K562 (cell line): ENCODE measurements around the gene ACTL7B. TPM values are rescaled to one million over a fixed set of nuclear protein-coding genes. Genes with fewer than 3 reads are reported as not detected.

Experiments
- ATAC-seq: fragments of 200-7000 bp; cut with Tn5 transposase; 3 replicates; pipeline ENCODE4 v1.9.1; 2020; ENCODE audit warnings: moderate library complexity
- BruUV-seq: library from RNA; stranded (reverse); fragments of 400-500 nt; replicated peaks from 2 replicates; lab custom pipeline; 2021; lab: Mats Ljungman, UMichigan
- CTCF ChIA-PET: fragments of 300-600 bp; formaldehyde crosslinking; extraction: SDS; loops from one replicate; lab custom pipeline; 2021; ENCODE audit warnings: low intra/inter-chr PET ratio; lab: Yijun Ruan, JAX
- POLR2A ChIA-PET: fragments of 300-600, 350-650 bp; sonication (Branson Sonifier 250); formaldehyde crosslinking; extraction: SDS; loops from one replicate; lab custom pipeline; 2021; ENCODE audit warnings: antibody characterized with exemption, inconsistent platforms; lab: Yijun Ruan, JAX
- DNase-seq, 4 experiments: peaks; one replicate each; pipeline versions ENCODE4 v3.0.0 to v3.0.0-alpha.2; 2011 to 2018; ENCODE audit warnings: low spot score in 3 of 4, mixed read lengths in 3 of 4; ENCODE audit errors: extremely low read depth in 1 of 4
- FAIRE-seq: peaks from 2 replicates; lab custom pipeline; 2011; peaks lifted over from hg19 to GRCh38; lab: Jason Lieb, UNC
- H2AFZ ChIP-seq: 2 replicates; pipeline ENCODE4 v1.6.0; 2011; ENCODE audit warnings: low read depth, low read length, control low read depth, inconsistent platforms
- H3K27ac ChIP-seq: fragments of 200-600 bp; 3 replicates; pipeline ENCODE4 v1.8.0; 2011; ENCODE audit warnings: low read depth, mild to moderate bottlenecking, control low read depth, inconsistent platforms, low read length, moderate library complexity, mixed read lengths; ENCODE audit errors: extremely low read depth
- H3K27me3 ChIP-seq, 2 experiments: fragments of 300-600 bp in 1 of 2; 2 replicates in 1 of 2; 3 replicates in 1 of 2; pipeline versions ENCODE4 v1.6.0 to v1.8.0; 2011; ENCODE audit warnings: inconsistent platforms in 2 of 2, low read length in 2 of 2, mild to moderate bottlenecking in 1 of 2, mixed read lengths in 1 of 2, moderate library complexity in 1 of 2; ENCODE audit not compliant: control insufficient read depth in 2 of 2, insufficient read depth in 2 of 2
- H3K36me3 ChIP-seq: fragments of 300-600 bp; 3 replicates; pipeline ENCODE4 v1.8.0; 2011; ENCODE audit warnings: mild to moderate bottlenecking, low read length, inconsistent platforms; ENCODE audit not compliant: control insufficient read depth, insufficient read depth
- H3K4me1 ChIP-seq, 2 experiments: fragments of 200-600 bp in 1 of 2; replicated peaks in 1 of 2; 2 replicates in 1 of 2; 3 replicates in 1 of 2; pipeline versions ENCODE4 v1.5.1 to v1.8.0; 2011; ENCODE audit warnings: inconsistent platforms in 2 of 2, low read length in 2 of 2, mild to moderate bottlenecking in 1 of 2, mixed read lengths in 1 of 2, moderate library complexity in 1 of 2; ENCODE audit not compliant: control insufficient read depth in 2 of 2, insufficient read depth in 2 of 2
- H3K4me2 ChIP-seq: 2 replicates; pipeline ENCODE4 v1.6.1; 2011; ENCODE audit warnings: low read length, control low read depth, inconsistent platforms, mixed read lengths; ENCODE audit not compliant: insufficient read depth
- H3K4me3 ChIP-seq: fragments of 200-600 bp; sonication (generic), shearing (Covaris generic); 2 replicates; pipeline ENCODE4 v1.5.1; 2016; ENCODE audit warnings: control low read depth, inconsistent platforms
- H3K79me2 ChIP-seq: fragments of 200-600 bp; 3 replicates; pipeline ENCODE4 v1.8.0; 2011; ENCODE audit warnings: low read length, inconsistent platforms; ENCODE audit not compliant: control insufficient read depth, insufficient read depth
- H3K9ac ChIP-seq, 2 experiments: 2 replicates each; pipeline versions ENCODE4 v1.6.0 to v1.6.1; 2011; ENCODE audit warnings: low read depth in 2 of 2, low read length in 2 of 2, control low read depth in 1 of 2, inconsistent platforms in 1 of 2, mild to moderate bottlenecking in 1 of 2, mixed read lengths in 1 of 2; ENCODE audit not compliant: insufficient read depth in 1 of 2
- H3K9me1 ChIP-seq: one replicate; pipeline ENCODE4 v1.6.0; 2011; ENCODE audit warnings: inconsistent platforms, mild to moderate bottlenecking, low read length, moderate library complexity; ENCODE audit not compliant: control insufficient read depth, insufficient read depth
- H3K9me3 ChIP-seq: replicated peaks from 2 replicates; pipeline ENCODE4 v1.5.1; 2011; ENCODE audit warnings: low read depth, low read length, inconsistent platforms; ENCODE audit not compliant: control insufficient read depth, insufficient read depth
- H4K20me1 ChIP-seq: replicated peaks from 2 replicates; pipeline ENCODE4 v1.6.1; 2011; ENCODE audit warnings: low read length, inconsistent platforms, mixed read lengths; ENCODE audit not compliant: control insufficient read depth, insufficient read depth
- ARID2 ChIP-seq: fragments of 450-650 bp; IDR thresholded peaks from 2 replicates; pipeline ENCODE4 v1.6.1; 2017; ENCODE audit warnings: antibody characterized with exemption, mild to moderate bottlenecking
- BMI1 ChIP-seq: fragments of 150-350 bp; IDR thresholded peaks from 2 replicates; pipeline ENCODE4 v1.6.1; 2014; ENCODE audit warnings: low read length
- FOXJ3 ChIP-seq: sonication (generic); formaldehyde crosslinking; IDR thresholded peaks from 2 replicates; pipeline ENCODE4 v1.4.0; 2020; ENCODE audit warnings: mild to moderate bottlenecking, missing genetic modification reagents
- HDAC8 ChIP-seq: fragments of 450-650 bp; IDR thresholded peaks from 2 replicates; pipeline ENCODE4 v1.6.1; 2016; ENCODE audit warnings: mild to moderate bottlenecking, missing genetic modification characterization, moderate library complexity, missing compliant biosample characterization
- ILF3 ChIP-seq: fragments of 450-650 bp; IDR thresholded peaks from 2 replicates; pipeline ENCODE4 v1.6.1; 2018; ENCODE audit warnings: antibody characterized with exemption, mild to moderate bottlenecking, moderate library complexity, borderline replicate concordance
- KAT8 ChIP-seq: fragments of 450-650 bp; IDR thresholded peaks from 2 replicates; pipeline ENCODE4 v1.6.1; 2016; ENCODE audit warnings: low read depth, mild to moderate bottlenecking
- KLF10 ChIP-seq: fragments of 250-450 bp; sonication (Bioruptor Pico); IDR thresholded peaks from 2 replicates; pipeline ENCODE4 v1.6.1; 2021; ENCODE audit warnings: matching md5 sums
- NFRKB ChIP-seq: fragments of 450-650 bp; IDR thresholded peaks from 2 replicates; pipeline ENCODE4 v1.6.1; 2016; ENCODE audit warnings: low read depth
- RREB1 ChIP-seq: fragments of 250-450 bp; sonication (Bioruptor Pico); IDR thresholded peaks from 2 replicates; pipeline ENCODE4 v1.4.0; 2020
- SMAD1 ChIP-seq: fragments of 150-350 bp; IDR thresholded peaks from 2 replicates; pipeline ENCODE4 v1.6.1; 2014; ENCODE audit warnings: low read length, low read depth; ENCODE audit not compliant: partially characterized antibody
- TAF7 ChIP-seq: fragments of 450-650 bp; IDR thresholded peaks from 2 replicates; pipeline ENCODE4 v1.6.1; 2016; ENCODE audit warnings: missing genetic modification characterization, missing compliant biosample characterization
- TEAD4 ChIP-seq, 2 experiments: sonication (generic) in 1 of 2; formaldehyde crosslinking in 1 of 2; IDR thresholded peaks; 2 replicates each; pipeline versions ENCODE4 v1.6.1 to v1.8.0; 2012 to 2022; ENCODE audit warnings: borderline replicate concordance in 1 of 2, inconsistent platforms in 1 of 2, low read length in 1 of 2, mild to moderate bottlenecking in 1 of 2, missing genetic modification reagents in 1 of 2
- TFAM ChIP-seq: fragments of 250-450 bp; sonication (Bioruptor Pico); conservative IDR thresholded peaks from 2 replicates; pipeline ENCODE4 v1.5.0; 2021; ENCODE audit warnings: mild to moderate bottlenecking, moderate library complexity
- THRAP3 ChIP-seq: fragments of 450-650 bp; IDR thresholded peaks from 2 replicates; pipeline ENCODE4 v1.6.1; 2016; ENCODE audit warnings: mild to moderate bottlenecking, inconsistent platforms, borderline replicate concordance
- TRIM28 ChIP-seq: fragments of 450-650 bp; IDR thresholded peaks from 2 replicates; pipeline ENCODE4 v1.6.1; 2017
- WGBS: fragments of 100-300 bp; shearing (Covaris generic); methylation state at CpG from one replicate; pipeline ENCODE4 v1.1.6; 2016; ENCODE audit warnings: low coverage, mixed read lengths; ENCODE audit not compliant: insufficient coverage; ENCODE audit errors: missing lambda C conversion rate; 5-methylcytosine and 5-hydroxymethylcytosine counted together
- in situ Hi-C: fragments of 300-500 bp; cut with MboI; formaldehyde crosslinking; loops from 4 replicates; pipeline ENCODE4 v1.15.0; 2018; ENCODE audit warnings: inconsistent platforms, mixed read lengths
- intact Hi-C: fragments of 100-400 bp; cut with micrococcal nuclease; formaldehyde crosslinking; loops from 2 replicates; pipeline ENCODE4 v1.14.2; 2022
- polyA plus RNA-seq, 8 experiments: library from polyadenylated mRNA; depleted of rRNA in 4 of 8; stranded (reverse) in 5 of 8; unstranded in 3 of 8; fragments of >200 nt; fragmentation: Nextera tagmentation in 2 of 8; fragmentation: Illumina TruSeq in 1 of 8; extraction: Ambion mirVana in 2 of 8; extraction: Trizol in 1 of 8; gene quantifications; 2 replicates each; pipeline versions ENCODE4 v1.2.1 to v1.2.3, GENCODE V29; 2011 to 2014; ENCODE audit warnings: inconsistent platforms in 1 of 8, missing spikeins in 1 of 8
- total RNA-seq, 7 experiments: library from RNA; depleted of rRNA in 6 of 7; stranded (reverse); fragments of >200 nt in 6 of 7; fragmentation: Illumina TruSeq in 2 of 7; extraction: Trizol in 2 of 7; gene quantifications; 2 replicates each; pipeline versions ENCODE4 v1.2.1 to v1.2.3, GENCODE V29; 2011 to 2021; ENCODE audit warnings: low replicate concordance in 1 of 7

ACTL7B gene
- total and polyA plus RNA-seq, 9 of the 15 experiments (the other 6 are each of a cell fraction or from before 2014, with no cell fraction given) = not detected

GRCh38 chr9:108844391-108844790 lies 11.4 kb downstream of the ACTL7B start:
- H2AFZ ChIP-seq = no peak overlapping the region
- H3K4me2 ChIP-seq = no peak overlapping the region
- ChIA-PET CTCF (no interaction called here), POLR2A (interaction anchor here (0.6 to 1.3 kb wide), 4 partner anchors 12 to 20 kb away, joined by 3 to 6 read pairs (median 4); partner anchors contain the start of gene ACTL7B)
- H3K79me2 ChIP-seq = no peaks in the 10 kb centered on the region
- TF ChIP-seq NFRKB (no peak), FOXJ3 (CRISPR knock-in tag) (no peak), HDAC8 (no peak), TAF7 (tag) (no peak), TFAM (CRISPR knock-in tag) (no peak), RREB1 (CRISPR knock-in tag) (no peak), ARID2 (no peak), KLF10 (CRISPR knock-in tag) (no peak), ILF3 (no peak), TEAD4 (IDR thresholded peaks at IDR 0.05; ENCODE audit: low read length) (no peak), TEAD4 (CRISPR knock-in tag; IDR thresholded peaks at IDR 0.05; ENCODE audit: borderline replicate concordance) (no peak), THRAP3 (no peak), SMAD1 (no peak), TRIM28 (no peak), BMI1 (no peak), KAT8 (no peak)
- H3K36me3 ChIP-seq = no peaks in the 10 kb centered on the region
- no peaks in the 10 kb centered on the region for H3K9me1 ChIP-seq
- 10% methylated on average over 2 of the region's 2 CpGs for WGBS
- intact Hi-C loops = no loop called here
- H3K4me3 ChIP-seq = no peak overlapping the region
- H3K9me3 ChIP-seq = no peaks in the 10 kb centered on the region
- H3K9ac ChIP-seq = no peak overlapping the region
- in situ Hi-C loops = no loop called here
- peaks cover 0 to 2% of the 10 kb centered on the region in 2 experiments; a peak in 1 of 5 replicates for H3K4me1 ChIP-seq
- H4K20me1 ChIP-seq = no peaks in the 10 kb centered on the region
- DNase-seq (no peak), FAIRE-seq (no peak), ATAC-seq (no peak)
- no TSS peak for BruUV-seq
- no peak overlapping the region for H3K27ac ChIP-seq
- H3K27me3 ChIP-seq = 0 out of 5 replicates have a peak, but pooled peaks cover 0 to 2% of the 10 kb centered on the region in 2 experiments
